T-helper 1 cell treated with Interleukin-12 subunit alpha and Interleukin-12 subunit beta and Interleukin-4 antibody, amounts not matched to agents 30 ng/mL and 1 ng/mL, for 36 hours (primary cell): ENCODE results near the gene DLG2. TPM values are rescaled to one million over a fixed set of nuclear protein-coding genes. Genes with fewer than 3 reads are reported as not detected.
"Not testable (repeated sequence)": the region's sequence is repeated elsewhere in the genome, so short reads cannot be mapped to it uniquely, and the experiment has no call there.

Experiments used
- intact Hi-C: fragments of 100-400 bp; cut with micrococcal nuclease; formaldehyde crosslinking; loops from one replicate; pipeline ENCODE4 v1.15.1; 2024
- total RNA-seq: library from RNA; stranded (reverse); gene quantifications from 2 replicates; pipeline ENCODE4 v1.2.3, GENCODE V29; 2022

Gene DLG2
- total RNA-seq, 1 donor from 2014 or later: 0.88 TPM

- intact Hi-C loops: not testable (repeated sequence)
These were observed 1318.7 kb downstream of the DLG2 start for GRCh38 chr11:84308491-84308890.

GRCh38 chr11:84300092-84300491, 1327.1 kb downstream of the DLG2 start:
- intact Hi-C loops: no loop called here

- intact Hi-C loops: no loop called here
These were observed 1329.6 kb downstream of the DLG2 start for GRCh38 chr11:84297570-84297969.

DNA sequence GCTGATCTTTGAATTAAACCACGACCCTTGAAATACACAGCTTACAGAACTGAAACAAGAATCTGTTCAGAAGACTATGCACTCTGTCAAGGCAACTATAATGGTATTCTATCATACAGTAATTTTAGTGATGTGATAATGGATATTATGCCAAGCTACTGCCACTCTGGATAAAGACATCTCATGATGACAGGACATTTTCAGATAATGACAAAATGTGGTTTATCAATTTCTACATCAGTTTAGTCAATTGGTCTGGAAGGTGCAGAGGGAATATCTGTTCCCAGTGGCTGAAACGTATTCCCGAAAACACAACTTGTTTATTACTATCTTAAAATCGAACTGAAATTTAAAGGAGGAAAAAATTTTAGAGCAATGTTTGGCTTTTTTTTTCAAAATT, 1331.3 kb downstream of the DLG2 start:
- intact Hi-C loops: no loop called here

DNA sequence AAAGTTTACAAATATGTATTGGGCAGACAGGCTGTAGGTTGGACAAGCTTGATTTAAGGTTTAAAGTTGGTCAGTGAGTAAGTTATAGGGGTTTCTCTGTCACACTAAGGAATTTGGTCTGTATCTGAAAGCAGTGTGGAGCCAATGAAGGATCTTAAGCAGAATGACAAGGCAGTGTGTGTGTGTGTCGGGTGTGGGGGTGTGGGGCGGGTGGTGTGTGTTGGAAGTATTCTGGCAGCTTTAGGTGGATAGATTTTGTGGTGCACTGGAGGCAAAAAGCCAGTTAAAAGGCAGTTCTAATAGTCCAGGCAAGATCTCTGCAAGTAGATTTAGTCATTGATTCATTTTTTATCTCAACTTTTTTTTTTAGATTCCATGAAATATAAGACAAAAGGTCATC, 1334.2 kb downstream of the DLG2 start:
- intact Hi-C loops: no loop called here

GRCh38 chr11:84292006-84292405, 1335.1 kb downstream of the DLG2 start:
- intact Hi-C loops: no loop called here

GRCh38 chr11:84290647-84291046, 1336.5 kb downstream of the DLG2 start:
- intact Hi-C loops: no loop called here

DNA sequence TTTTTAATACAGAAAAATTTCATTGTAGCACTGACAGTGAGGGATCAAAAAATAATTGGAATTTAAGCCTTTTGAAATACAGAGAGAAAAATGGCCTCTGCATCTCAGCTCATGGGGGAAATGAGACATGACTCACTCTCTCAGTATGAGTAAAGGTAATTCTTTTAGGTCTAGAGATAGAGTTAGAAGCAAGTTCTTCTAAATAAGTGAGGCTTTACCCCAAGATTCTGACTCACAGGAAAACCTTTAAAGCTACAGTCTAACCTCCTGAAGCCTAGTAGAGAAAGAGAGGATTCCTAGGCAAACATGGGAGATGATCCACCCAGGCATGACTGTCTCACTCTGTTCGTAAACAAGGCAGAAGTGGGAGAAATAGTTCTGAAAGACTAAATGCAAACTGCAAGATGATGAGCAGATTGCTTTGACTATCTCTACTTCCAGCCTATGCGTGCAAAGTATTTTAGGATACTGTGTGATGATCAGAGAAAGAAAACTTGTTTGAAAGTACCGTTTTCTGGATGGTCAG, 1337.7 kb downstream of the DLG2 start:
- intact Hi-C loops: no loop called here

GRCh38 chr11:84273541-84273940, 1353.6 kb downstream of the DLG2 start:
- intact Hi-C loops: no loop called here

- intact Hi-C loops: no loop called here
These were observed 1356.7 kb downstream of the DLG2 start for GRCh38 chr11:84270466-84270865.

- intact Hi-C loops: no loop called here
These were observed 1363.1 kb downstream of the DLG2 start for GRCh38 chr11:84264066-84264465.

GRCh38 chr11:84261707-84262106, 1365.4 kb downstream of the DLG2 start:
- intact Hi-C loops: no loop called here

- intact Hi-C loops: no loop called here
These were observed 1366.3 kb downstream of the DLG2 start for GRCh38 chr11:84260862-84261261.

DNA sequence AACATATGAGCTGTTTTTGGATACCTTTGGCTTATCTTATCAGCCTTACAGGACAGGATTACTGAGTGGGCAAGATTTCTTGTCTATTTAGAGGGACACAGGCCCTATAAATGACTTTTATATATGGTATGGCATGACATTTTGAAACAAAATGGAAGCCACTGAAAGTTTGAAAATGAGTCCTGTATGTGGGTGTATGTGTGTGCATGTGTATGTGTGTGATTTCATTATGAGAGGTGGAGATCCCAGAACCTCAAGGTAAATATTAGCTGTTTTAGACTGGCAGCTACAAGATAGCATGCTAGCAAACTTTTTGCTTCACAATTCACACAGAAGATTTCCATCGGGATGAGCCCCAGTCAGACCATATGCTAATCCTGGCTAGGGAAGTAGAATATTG, 1370.5 kb downstream of the DLG2 start:
- intact Hi-C loops: no loop called here

DNA sequence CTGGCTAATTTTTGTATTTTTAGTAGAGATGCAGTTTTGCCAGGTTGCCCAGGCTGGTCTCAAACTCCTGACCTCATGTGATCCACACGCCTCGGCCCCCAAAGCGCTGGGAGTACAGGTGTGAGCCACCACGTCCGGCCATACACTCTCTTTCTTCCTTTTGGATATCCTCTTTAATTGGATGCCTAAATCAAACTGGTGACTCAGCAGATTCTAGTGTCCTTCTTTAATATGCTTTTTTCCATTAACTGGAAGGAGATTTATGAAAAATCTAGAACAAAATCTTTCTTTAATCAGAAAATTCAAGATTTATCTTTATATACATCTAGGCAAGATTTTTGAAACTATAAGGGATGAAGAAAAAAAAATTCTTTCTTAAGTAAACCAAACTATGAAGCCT, 1371.7 kb downstream of the DLG2 start:
- intact Hi-C loops: no loop called here

GRCh38 chr11:84250834-84251613, 1376.1 kb downstream of the DLG2 start:
- intact Hi-C loops: no loop called here

DNA sequence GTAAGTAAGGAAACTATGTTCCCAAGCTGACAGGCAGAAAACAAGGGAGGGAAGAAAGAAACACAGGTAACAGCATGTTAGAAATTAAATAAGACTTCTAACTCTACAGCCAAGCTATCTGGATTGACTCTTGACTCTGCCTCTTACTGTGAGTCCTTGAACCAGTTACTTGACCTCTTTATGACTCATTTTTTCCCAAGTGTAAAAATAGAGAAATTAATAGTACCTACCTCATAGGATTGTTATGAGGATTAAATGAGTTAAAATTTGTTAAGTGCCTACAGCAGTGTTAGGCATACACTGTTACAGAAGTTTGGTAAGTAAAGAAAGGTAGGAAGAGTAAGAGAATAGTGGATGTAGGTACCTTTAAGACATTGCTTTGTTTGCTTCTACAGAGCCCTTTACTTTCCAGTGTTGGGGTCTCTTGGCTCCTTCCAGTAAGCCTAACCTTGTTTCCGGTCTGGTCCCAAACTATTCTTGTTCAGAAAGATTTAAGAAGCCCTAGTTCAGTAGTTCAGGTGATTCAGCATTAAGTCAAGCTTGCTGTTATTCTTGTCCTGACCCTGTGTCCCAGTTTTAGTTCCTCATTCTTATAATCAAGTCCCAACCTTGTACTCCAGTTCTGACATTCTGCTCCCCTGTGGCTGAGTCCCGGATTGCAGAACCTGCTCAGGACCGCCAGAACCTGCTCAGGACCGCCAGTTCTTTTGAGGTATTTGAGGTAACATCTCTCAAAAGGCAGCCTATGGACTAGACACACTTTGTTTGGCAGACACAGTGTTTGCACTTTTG, 1377.6 kb downstream of the DLG2 start:
- intact Hi-C loops: no loop called here

DNA sequence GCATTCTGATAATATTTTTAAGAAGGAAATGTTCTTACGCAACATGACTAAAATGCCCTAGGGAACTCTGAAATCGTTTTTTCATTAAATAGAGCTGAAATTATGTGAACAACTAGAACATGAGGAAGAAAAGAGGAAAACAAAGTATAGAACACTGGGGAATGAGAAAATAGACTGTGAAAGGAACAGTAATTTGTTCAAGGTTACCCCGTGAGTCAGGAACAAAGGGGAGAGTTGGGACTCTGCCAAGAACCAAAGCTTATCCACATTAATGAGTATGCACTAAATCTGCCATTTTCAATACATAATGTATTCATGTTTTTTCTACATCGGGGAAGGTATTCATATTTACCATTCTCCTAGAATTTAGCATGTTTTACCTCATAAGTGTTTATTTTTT, 1379.2 kb downstream of the DLG2 start:
- intact Hi-C loops: no loop called here

DNA sequence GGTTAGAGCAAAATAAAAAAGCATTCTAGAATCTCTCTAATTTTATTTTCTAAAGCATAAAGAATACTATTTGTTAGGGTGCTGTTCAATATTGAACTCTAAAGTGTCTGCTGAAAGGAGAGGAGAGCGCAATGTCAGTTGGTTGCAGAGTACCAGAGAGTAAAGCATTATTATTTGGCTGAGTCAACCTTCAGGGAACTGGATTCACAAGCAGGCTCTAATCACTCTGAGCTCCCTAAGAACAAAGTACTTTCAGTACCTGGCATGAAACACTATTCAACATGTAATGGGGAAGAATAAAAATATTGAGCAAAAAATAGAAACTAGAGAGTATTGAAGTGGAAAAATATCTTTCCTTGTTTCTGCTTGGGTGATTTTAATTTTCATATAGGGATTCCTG, 1380.0 kb downstream of the DLG2 start:
- intact Hi-C loops: no loop called here

GRCh38 chr11:84243629-84244263, 1383.4 kb downstream of the DLG2 start:
- intact Hi-C loops: no loop called here

DNA sequence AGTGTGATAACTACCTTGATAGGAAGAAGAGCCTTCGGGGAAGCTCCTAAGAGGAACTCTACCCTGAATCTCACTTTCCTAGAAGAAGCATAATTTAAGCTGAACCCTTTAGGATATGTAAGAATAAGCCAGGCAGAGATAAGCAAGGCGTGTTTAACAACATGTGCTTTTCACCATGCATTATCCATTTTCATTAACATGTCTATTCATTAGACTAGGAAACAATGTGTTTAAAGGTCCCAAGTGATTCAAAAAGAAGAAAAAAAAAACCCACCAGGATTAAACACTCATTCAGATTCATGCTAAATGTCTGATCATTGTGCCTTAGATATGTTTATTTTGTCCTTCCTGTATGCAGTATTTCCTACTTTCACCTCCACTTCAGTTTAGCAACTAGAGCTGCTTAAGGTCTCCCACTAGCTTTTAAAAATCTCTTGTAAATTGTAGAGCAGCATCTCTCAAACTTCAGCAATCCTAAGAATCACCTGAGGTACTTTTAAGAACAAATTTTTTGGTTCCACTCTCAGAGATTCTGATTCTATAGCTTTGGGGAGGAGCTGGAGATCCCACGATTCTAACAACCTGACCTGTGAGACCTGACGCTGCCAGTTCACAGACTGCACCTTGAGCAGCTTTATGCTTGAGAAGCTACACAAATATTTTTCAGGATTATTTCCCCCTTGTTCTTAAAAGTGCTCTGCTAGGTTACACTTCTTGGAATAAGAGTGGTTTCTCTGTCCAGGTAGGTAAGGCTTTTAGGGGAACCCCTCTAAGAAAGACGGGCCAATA, 1385.6 kb downstream of the DLG2 start:
- intact Hi-C loops: no loop called here
